C4-2B (cell line): ENCODE measurements around the gene SHC3.

Source experiments
- ZFX ChIP-seq: fragments of 450-650 bp; IDR thresholded peaks from 2 replicates; pipeline ENCODE4 v1.6.1; 2017
- TF ChIP-seq, protein P1 (sequence below): fragments of 450-650 bp; conservative IDR thresholded peaks from 2 replicates; pipeline ENCODE4 v1.5.1; 2017; ENCODE audit warnings: mild to moderate bottlenecking

GRCh38 chr9:89177944-89178829 lies at the start of gene SHC3:
- TF ChIP-seq, protein P1, sequence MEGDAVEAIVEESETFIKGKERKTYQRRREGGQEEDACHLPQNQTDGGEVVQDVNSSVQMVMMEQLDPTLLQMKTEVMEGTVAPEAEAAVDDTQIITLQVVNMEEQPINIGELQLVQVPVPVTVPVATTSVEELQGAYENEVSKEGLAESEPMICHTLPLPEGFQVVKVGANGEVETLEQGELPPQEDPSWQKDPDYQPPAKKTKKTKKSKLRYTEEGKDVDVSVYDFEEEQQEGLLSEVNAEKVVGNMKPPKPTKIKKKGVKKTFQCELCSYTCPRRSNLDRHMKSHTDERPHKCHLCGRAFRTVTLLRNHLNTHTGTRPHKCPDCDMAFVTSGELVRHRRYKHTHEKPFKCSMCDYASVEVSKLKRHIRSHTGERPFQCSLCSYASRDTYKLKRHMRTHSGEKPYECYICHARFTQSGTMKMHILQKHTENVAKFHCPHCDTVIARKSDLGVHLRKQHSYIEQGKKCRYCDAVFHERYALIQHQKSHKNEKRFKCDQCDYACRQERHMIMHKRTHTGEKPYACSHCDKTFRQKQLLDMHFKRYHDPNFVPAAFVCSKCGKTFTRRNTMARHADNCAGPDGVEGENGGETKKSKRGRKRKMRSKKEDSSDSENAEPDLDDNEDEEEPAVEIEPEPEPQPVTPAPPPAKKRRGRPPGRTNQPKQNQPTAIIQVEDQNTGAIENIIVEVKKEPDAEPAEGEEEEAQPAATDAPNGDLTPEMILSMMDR, result no peak
- TF ChIP-seq ZFX, result no peak
